Smooth muscle cell (in vitro differentiated cells): Measurements from ENCODE around the gene UTP25. TPM values are rescaled to one million over a fixed set of nuclear protein-coding genes. Genes with fewer than 3 reads are reported as not detected.

Experiments
- DNase-seq: peaks from one replicate; lab custom pipeline; 2025; ENCODE audit not compliant: unreplicated experiment; lab: John Stamatoyannopoulos, UW
- H2AFZ ChIP-seq: fragments of 200-600 bp; sonication (generic); 2 replicates; pipeline ENCODE4 v1.6.0; 2016; ENCODE audit warnings: antibody characterized with exemption, low read depth, mild to moderate bottlenecking
- H3F3A ChIP-seq: fragments of 200-600 bp; sonication (generic); 2 replicates; pipeline ENCODE4 v1.6.0; 2017; ENCODE audit warnings: antibody characterized with exemption, low read depth
- H3K27ac ChIP-seq: fragments of 200-600 bp; sonication (generic); 2 replicates; pipeline ENCODE4 v1.5.1; 2016; ENCODE audit warnings: low read depth, mild to moderate bottlenecking
- H3K27me3 ChIP-seq: fragments of 200-600 bp; sonication (generic); 2 replicates; pipeline ENCODE4 v1.6.1; 2016; ENCODE audit warnings: low read depth, mild to moderate bottlenecking
- H3K36me3 ChIP-seq: fragments of 200-600 bp; sonication (generic); 2 replicates; pipeline ENCODE4 v1.5.1; 2016; ENCODE audit warnings: low read depth
- H3K4me1 ChIP-seq: fragments of 200-600 bp; sonication (generic); 2 replicates; pipeline ENCODE4 v1.5.1; 2016; ENCODE audit warnings: low read depth
- H3K4me2 ChIP-seq: fragments of 200-600 bp; sonication (generic); 2 replicates; pipeline ENCODE4 v1.6.0; 2016; ENCODE audit warnings: mild to moderate bottlenecking
- H3K4me3 ChIP-seq: fragments of 200-600 bp; sonication (generic); 2 replicates; pipeline ENCODE4 v1.5.1; 2016; ENCODE audit warnings: mild to moderate bottlenecking
- H3K79me2 ChIP-seq: fragments of 200-600 bp; sonication (generic); 2 replicates; pipeline ENCODE4 v1.6.0; 2016; ENCODE audit warnings: low read depth, mild to moderate bottlenecking
- H3K9ac ChIP-seq: fragments of 200-600 bp; sonication (generic); 2 replicates; pipeline ENCODE4 v1.6.0; 2016; ENCODE audit warnings: low read depth
- H3K9me3 ChIP-seq: fragments of 200-600 bp; sonication (generic); replicated peaks from 2 replicates; pipeline ENCODE4 v1.5.1; 2016; ENCODE audit warnings: low read depth
- H4K20me1 ChIP-seq: fragments of 200-600 bp; sonication (generic); 2 replicates; pipeline ENCODE4 v1.6.0; 2016; ENCODE audit warnings: low read depth
- CTCF ChIP-seq: fragments of 200-600 bp; sonication (generic); IDR thresholded peaks from 2 replicates; pipeline ENCODE4 v1.5.1; 2017; ENCODE audit warnings: borderline replicate concordance, mild to moderate bottlenecking, antibody characterized with exemption; ENCODE audit not compliant: insufficient read depth, poor library complexity, severe bottlenecking
- WGBS: methylation state at CpG from one replicate; pipeline ENCODE4 v1.1.7; 2016; ENCODE audit warnings: low lambda C conversion rate; 5-methylcytosine and 5-hydroxymethylcytosine counted together
- polyA plus RNA-seq: library from polyadenylated mRNA; unstranded; fragments of >200 nt; fragmentation: Nextera tagmentation; extraction: Ambion mirVana; gene quantifications from 2 replicates; pipeline ENCODE4 v1.2.1, GENCODE V29; 2016
- total RNA-seq: library from RNA; depleted of rRNA; stranded (reverse); fragments of >200 nt; gene quantifications from 2 replicates; pipeline ENCODE4 v1.2.3, GENCODE V29; 2014

UTP25 gene
- total and polyA plus RNA-seq, 2 experiments from 2014 or later: 2.9 to 6.2 TPM

GRCh38 chr1:209809611-209810010 lies 18.2 kb upstream of the UTP25 start:
- WGBS: 86% methylated on average over 4 of the region's 4 CpGs
- Histone ChIP-seq H3K9me3 (no peaks in the 10 kb centered on the region), H3K27ac (peak overlapping the region; percentile 1), H3K9ac (no peak overlapping the region), H3K36me3 (no peaks in the 10 kb centered on the region), H3K4me1 (peaks cover 4% of the 10 kb centered on the region), H3F3A (no peaks in the 10 kb centered on the region), H2AFZ (no peak overlapping the region), H3K4me3 (no peak overlapping the region), H4K20me1 (peaks cover 9% of the 10 kb centered on the region), H3K79me2 (peaks cover 9% of the 10 kb centered on the region), H3K4me2 (no peak overlapping the region), H3K27me3 (no peaks in the 10 kb centered on the region)
- TF ChIP-seq CTCF: no peak
- DNase-seq: no peak

- no peaks in the 10 kb centered on the region for H3F3A ChIP-seq
- H3K4me1 ChIP-seq: peaks cover 4% of the 10 kb centered on the region
- TF ChIP-seq CTCF: no peak
- peaks cover under 1% of the 10 kb centered on the region for H3K79me2 ChIP-seq
- no peak for DNase-seq
- WGBS: 79% methylated on average over 5 of the region's 5 CpGs
- H3K4me3 ChIP-seq: no peak overlapping the region
- H3K4me2 ChIP-seq: no peak overlapping the region
- H3K9me3 ChIP-seq: no peaks in the 10 kb centered on the region
- H2AFZ ChIP-seq: no peak overlapping the region
- H3K27me3 ChIP-seq: no peaks in the 10 kb centered on the region
- H3K36me3 ChIP-seq: no peaks in the 10 kb centered on the region
- no peak overlapping the region for H3K9ac ChIP-seq
- no peak overlapping the region for H3K27ac ChIP-seq
- no peaks in the 10 kb centered on the region for H4K20me1 ChIP-seq
These were observed 17.0 kb upstream of the UTP25 start for GRCh38 chr1:209810783-209811182.

DNA sequence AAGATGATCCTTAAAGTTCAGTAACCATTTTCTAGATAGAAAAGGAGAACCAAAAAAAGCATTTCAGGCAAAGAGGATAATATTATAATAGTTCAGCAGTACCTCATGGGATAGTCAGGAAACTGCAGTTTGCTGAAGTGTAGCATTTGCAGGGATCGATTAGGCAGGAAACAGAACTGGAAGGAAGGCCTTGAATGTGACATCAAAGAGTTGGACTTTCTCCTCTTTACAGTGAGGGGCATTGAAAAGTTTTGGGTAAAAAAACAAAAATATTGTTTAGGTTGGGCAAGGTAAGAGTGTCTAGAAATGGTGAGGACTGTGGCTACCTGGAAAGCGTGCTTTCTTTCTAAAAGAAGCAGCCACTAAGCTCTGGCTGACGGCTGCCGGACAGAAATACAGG lies 13.9 kb upstream of the UTP25 start:
- H3K9me3 ChIP-seq: no peaks in the 10 kb centered on the region
- no peak overlapping the region for H3K4me2 ChIP-seq
- no peaks in the 10 kb centered on the region for H3K4me1 ChIP-seq
- 93% methylated on average over 4 of the region's 4 CpGs for WGBS
- no peak overlapping the region for H3K27ac ChIP-seq
- no peaks in the 10 kb centered on the region for H3K27me3 ChIP-seq
- no peak overlapping the region for H2AFZ ChIP-seq
- no peaks in the 10 kb centered on the region for H3K36me3 ChIP-seq
- no peak for TF ChIP-seq CTCF
- no peak overlapping the region for H3K4me3 ChIP-seq
- no peak overlapping the region for H3K9ac ChIP-seq
- no peaks in the 10 kb centered on the region for H4K20me1 ChIP-seq
- H3K79me2 ChIP-seq: no peaks in the 10 kb centered on the region
- no peaks in the 10 kb centered on the region for H3F3A ChIP-seq
- no peak for DNase-seq

- Histone ChIP-seq H3K4me1 (no peaks in the 10 kb centered on the region), H2AFZ (no peak overlapping the region)
These were observed 12.3 kb upstream of the UTP25 start for GRCh38 chr1:209815490-209815889.

More at GRCh38 chr1:209815490-209815889, 12.3 kb upstream of the UTP25 start:
- Histone ChIP-seq H3K4me2 (no peak overlapping the region), H4K20me1 (no peaks in the 10 kb centered on the region), H3K9ac (peak overlapping the region; percentile 48), H3K9me3 (no peaks in the 10 kb centered on the region), H3F3A (no peaks in the 10 kb centered on the region), H3K27me3 (peaks cover 9% of the 10 kb centered on the region), H3K79me2 (no peaks in the 10 kb centered on the region), H3K36me3 (no peaks in the 10 kb centered on the region), H3K27ac (peak overlapping the region; percentile 89), H3K4me3 (no peak overlapping the region)
- TF ChIP-seq CTCF: no peak
- WGBS: 85% methylated on average over 3 of the region's 3 CpGs
- no peak for DNase-seq
